CD14-positive monocyte (primary cell): ENCODE data around the gene SCUBE3. TPM values are rescaled to one million over a fixed set of nuclear protein-coding genes. Genes with fewer than 3 reads are reported as not detected.

Source experiments
- DNase-seq, 3 donors: peaks; one replicate each; pipeline ENCODE4 v3.0.0-alpha.2; 2011 to 2022
- H2AFZ ChIP-seq: 2 replicates; pipeline ENCODE4 v1.6.0; 2012; ENCODE audit warnings: mild to moderate bottlenecking, low read depth, low read length, inconsistent platforms; ENCODE audit not compliant: insufficient read depth, poor library complexity, severe bottlenecking
- H3K27ac ChIP-seq, 2 donors: 1 replicate in 1 of 2; 2 replicates in 1 of 2; pipeline ENCODE4 v1.5.1; 2012 to 2013; ENCODE audit warnings: low read length in 2 of 2, control low read depth in 1 of 2, inconsistent platforms in 1 of 2, low read depth in 1 of 2, mild to moderate bottlenecking in 1 of 2
- H3K27me3 ChIP-seq, 2 donors: one replicate each; pipeline versions ENCODE4 v1.6.0 to v1.6.1; 2011 to 2013; ENCODE audit warnings: low read length in 2 of 2; ENCODE audit not compliant: control insufficient read depth in 2 of 2, insufficient read depth in 2 of 2
- H3K36me3 ChIP-seq, 2 donors: replicated peaks in 1 of 2; 1 replicate in 1 of 2; 2 replicates in 1 of 2; pipeline versions ENCODE4 v1.5.1 to v1.6.1; 2012 to 2013; ENCODE audit warnings: low read length in 2 of 2, control low read depth in 1 of 2, inconsistent platforms in 1 of 2, mild to moderate bottlenecking in 1 of 2; ENCODE audit not compliant: insufficient read depth in 2 of 2, control insufficient read depth in 1 of 2
- H3K4me1 ChIP-seq, 2 donors: 1 replicate in 1 of 2; 2 replicates in 1 of 2; pipeline versions ENCODE4 v1.5.1 to v1.6.1; 2012 to 2013; ENCODE audit warnings: low read length in 2 of 2, control low read depth in 1 of 2, inconsistent platforms in 1 of 2, mild to moderate bottlenecking in 1 of 2, moderate library complexity in 1 of 2; ENCODE audit not compliant: insufficient read depth in 2 of 2, control insufficient read depth in 1 of 2
- H3K4me2 ChIP-seq: replicated peaks from 2 replicates; pipeline ENCODE3; 2012; ENCODE audit warnings: low read length, moderate library complexity, mild to moderate bottlenecking; ENCODE audit not compliant: poor library complexity, severe bottlenecking; ENCODE audit errors: extremely low read depth
- H3K4me3 ChIP-seq, 3 experiments: fragments of 200-600 bp in 1 of 3; sonication (generic) in 1 of 3; replicated peaks in 1 of 3; 1 replicate in 2 of 3; 2 replicates in 1 of 3; pipeline ENCODE4 v1.5.1; 2011 to 2013; ENCODE audit warnings: low read length in 3 of 3, mild to moderate bottlenecking in 3 of 3, control low read depth in 2 of 3, low read depth in 2 of 3, inconsistent platforms in 1 of 3, moderate library complexity in 1 of 3
- H3K79me2 ChIP-seq: 2 replicates; pipeline ENCODE4 v1.6.0; 2012; ENCODE audit warnings: mild to moderate bottlenecking, control low read depth, inconsistent platforms, low read length, moderate library complexity; ENCODE audit not compliant: insufficient read depth
- H3K9ac ChIP-seq: 2 replicates; pipeline ENCODE4 v1.6.0; 2017; ENCODE audit warnings: low read length, mild to moderate bottlenecking; ENCODE audit not compliant: insufficient read depth, poor library complexity, severe bottlenecking
- H3K9me3 ChIP-seq, 2 donors: replicated peaks in 1 of 2; 1 replicate in 1 of 2; 2 replicates in 1 of 2; pipeline versions ENCODE4 v1.5.1 to v1.6.1; 2012 to 2013; ENCODE audit warnings: low read length in 2 of 2, control low read depth in 1 of 2; ENCODE audit not compliant: control insufficient read depth in 1 of 2, insufficient read depth in 1 of 2
- H4K20me1 ChIP-seq: 2 replicates; pipeline ENCODE4 v1.6.0; 2012; ENCODE audit warnings: mild to moderate bottlenecking, low read length, control low read depth, moderate library complexity; ENCODE audit not compliant: insufficient read depth
- H3K27ac Mint-ChIP-seq, 7 donors: one replicate each; pipeline ENCODE4 v1.8.0; 2020; ENCODE audit warnings: mild to moderate bottlenecking in 7 of 7, mixed read lengths in 7 of 7, moderate library complexity in 6 of 7, inconsistent platforms in 2 of 7
- H3K27me3 Mint-ChIP-seq, 3 donors: one replicate each; pipeline ENCODE4 v1.8.0; 2021 to 2022; ENCODE audit warnings: low read depth in 3 of 3, mild to moderate bottlenecking in 3 of 3, mixed read lengths in 3 of 3, moderate library complexity in 3 of 3, inconsistent platforms in 1 of 3
- H3K36me3 Mint-ChIP-seq, 2 donors: one replicate each; pipeline ENCODE4 v1.8.0; 2020; ENCODE audit warnings: mixed read lengths in 2 of 2, inconsistent platforms in 1 of 2, mild to moderate bottlenecking in 1 of 2
- H3K4me1 Mint-ChIP-seq: one replicate; pipeline ENCODE4 v1.8.0; 2020; ENCODE audit warnings: mild to moderate bottlenecking, mixed read lengths
- H3K4me3 Mint-ChIP-seq, 2 donors: one replicate each; pipeline ENCODE4 v1.8.0; 2020; ENCODE audit warnings: mild to moderate bottlenecking in 2 of 2, mixed read lengths in 2 of 2, moderate library complexity in 1 of 2
- H3K9me3 Mint-ChIP-seq, 7 donors: one replicate each; pipeline ENCODE4 v1.8.0; 2020 to 2022; ENCODE audit warnings: mixed read lengths in 7 of 7, mild to moderate bottlenecking in 6 of 7, moderate library complexity in 6 of 7, inconsistent platforms in 2 of 7
- CTCF ChIP-seq: fragments of 200-600 bp; IDR thresholded peaks from one replicate; pipeline ENCODE4 v1.8.0; 2022; ENCODE audit warnings: antibody characterized with exemption, mild to moderate bottlenecking
- WGBS: methylation state at CpG from one replicate; pipeline ENCODE4 v1.1.5; 2013; ENCODE audit warnings: missing lambda C conversion rate; ENCODE audit not compliant: insufficient coverage; 5-methylcytosine and 5-hydroxymethylcytosine counted together
- intact Hi-C, 2 donors: fragments of 100-400 bp; cut with micrococcal nuclease; formaldehyde crosslinking; loops; one replicate each; pipeline versions ENCODE4 v1.15.0 to v1.15.1; 2023
- polyA plus RNA-seq, 3 donors: library from polyadenylated mRNA; depleted of rRNA in 1 of 3; unstranded in 2 of 3; stranded (reverse) in 1 of 3; fragments of 300-500 nt in 2 of 3; fragments of >200 nt in 1 of 3; fragmentation: Illumina TruSeq in 2 of 3; gene quantifications; 1 replicate in 2 of 3; 2 replicates in 1 of 3; pipeline ENCODE4 v1.2.3, GENCODE V29; 2012 to 2021

The SCUBE3 gene
- polyA plus RNA-seq, 3 donors = not detected

GRCh38 chr6:35291491-35291890 is 77.7 kb downstream of the SCUBE3 start:
- no peak overlapping the region for H3K27ac Mint-ChIP-seq
- intact Hi-C loops = loop anchor here (5.0 to 10.0 kb wide), 2 partner anchors 36 to 443 kb away; partner anchors contain the start of gene ARMC12 (in 1 of the 2)
- peaks cover 86 to 100% of the 10 kb centered on the region in 2 donors for H3K36me3 ChIP-seq

DNA sequence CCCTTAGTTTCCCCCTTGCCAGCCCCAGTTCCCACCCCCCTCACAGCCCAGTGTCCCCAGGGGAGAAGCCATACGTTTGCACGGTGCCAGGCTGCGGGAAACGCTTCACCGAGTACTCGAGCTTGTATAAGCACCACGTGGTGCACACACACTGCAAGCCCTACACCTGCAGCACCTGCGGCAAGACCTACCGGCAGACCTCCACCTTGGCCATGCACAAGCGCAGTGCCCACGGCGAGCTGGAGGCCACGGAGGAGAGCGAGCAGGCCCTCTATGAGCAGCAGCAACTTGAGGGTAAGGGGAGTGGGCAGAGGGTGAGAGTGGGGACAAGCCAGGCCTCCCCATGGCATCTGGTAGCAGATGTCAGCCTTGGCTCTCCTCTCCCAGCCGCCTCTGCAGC is 78.7 kb downstream of the SCUBE3 start:
- Mint-ChIP-seq H3K4me1 (peaks cover 12% of the 10 kb centered on the region), H3K36me3 (peaks cover 82 to 94% of the 10 kb centered on the region in 2 donors), H3K27me3 (no peaks in the 10 kb centered on the region), H3K27ac (peak overlapping the region in 2 of 7 donors; percentile 1 to 36), H3K9me3 (no peaks in the 10 kb centered on the region), H3K4me3 (no peak overlapping the region)
- TF ChIP-seq CTCF = no peak
- Histone ChIP-seq H3K9me3 (no peaks in the 10 kb centered on the region), H4K20me1 (no peaks in the 10 kb centered on the region), H3K27ac (no peak overlapping the region), H3K9ac (no peak overlapping the region), H3K79me2 (peaks cover 3% of the 10 kb centered on the region), H2AFZ (no peak overlapping the region), H3K4me1 (peaks cover 11 to 12% of the 10 kb centered on the region in 2 donors), H3K27me3 (no peaks in the 10 kb centered on the region), H3K4me2 (no peak overlapping the region), H3K36me3 (peaks cover 76 to 90% of the 10 kb centered on the region in 2 donors), H3K4me3 (no peak overlapping the region)
- DNase-seq = no peak
- WGBS = 82% methylated on average over 15 of the region's 15 CpGs
- intact Hi-C loops = loop anchor here (5.0 to 10.0 kb wide), 2 partner anchors 35 to 442 kb away; partner anchors contain the start of gene ARMC12 (in 1 of the 2)

More at GRCh38 chr6:35291491-35291890, 77.7 kb downstream of the SCUBE3 start:
- Histone ChIP-seq H3K9ac (no peak overlapping the region), H3K4me2 (no peak overlapping the region), H3K4me1 (peaks cover under 1 to 2% of the 10 kb centered on the region in 2 donors), H4K20me1 (no peaks in the 10 kb centered on the region), H3K9me3 (no peaks in the 10 kb centered on the region), H2AFZ (no peak overlapping the region), H3K27ac (no peak overlapping the region), H3K79me2 (no peaks in the 10 kb centered on the region), H3K4me3 (no peak overlapping the region), H3K27me3 (no peaks in the 10 kb centered on the region)
- no peak for TF ChIP-seq CTCF
- DNase-seq = no peak
- Mint-ChIP-seq H3K36me3 (peaks cover 89 to 99% of the 10 kb centered on the region in 2 donors), H3K27me3 (no peaks in the 10 kb centered on the region), H3K4me3 (no peak overlapping the region), H3K4me1 (peaks cover 2% of the 10 kb centered on the region), H3K9me3 (no peaks in the 10 kb centered on the region)
- WGBS = 96% methylated on average over 13 of the region's 13 CpGs
